Activated gamma-delta T cell (primary cell): ENCODE data around the gene TSPAN16.

Source experiments
- DNase-seq: peaks from one replicate; lab custom pipeline; 2025; lab: John Stamatoyannopoulos, UW

The TSPAN16 gene

GRCh38 chr19:11268783-11269267 is 27.1 kb upstream of the TSPAN16 start:
- DNase-seq: no peak

- no peak for DNase-seq
These were observed 26.6 kb upstream of the TSPAN16 start for GRCh38 chr19:11269408-11269807.

- no peak for DNase-seq
These were observed 22.7 kb upstream of the TSPAN16 start for GRCh38 chr19:11273296-11273695.

- no peak for DNase-seq
These were observed 22.0 kb upstream of the TSPAN16 start for GRCh38 chr19:11273989-11274388.

- DNase-seq: no peak
These were observed 21.4 kb upstream of the TSPAN16 start for GRCh38 chr19:11274533-11275086.

GRCh38 chr19:11278670-11279069 is 17.3 kb upstream of the TSPAN16 start:
- no peak for DNase-seq

- no peak for DNase-seq
These were observed 16.3 kb upstream of the TSPAN16 start for GRCh38 chr19:11279505-11280236.

- no peak for DNase-seq
These were observed 14.5 kb upstream of the TSPAN16 start for GRCh38 chr19:11281356-11282049.

- no peak for DNase-seq
These were observed 11.4 kb upstream of the TSPAN16 start for GRCh38 chr19:11284515-11284914.

- no peak for DNase-seq
These were observed 9.5 kb upstream of the TSPAN16 start for GRCh38 chr19:11286312-11286974.

- DNase-seq: no peak
These were observed 7.6 kb upstream of the TSPAN16 start for GRCh38 chr19:11288349-11288748.

- no peak for DNase-seq
These were observed 5.7 kb upstream of the TSPAN16 start for GRCh38 chr19:11290256-11290655.

GRCh38 chr19:11291415-11291814 is 4.5 kb upstream of the TSPAN16 start:
- no peak for DNase-seq

GRCh38 chr19:11291991-11292390 is 4.0 kb upstream of the TSPAN16 start:
- DNase-seq: no peak

- peak; percentile 59 for DNase-seq
These were observed 2.2 kb upstream of the TSPAN16 start for GRCh38 chr19:11293433-11294389.

- DNase-seq: no peak
These were observed 780 bp upstream of the TSPAN16 start for GRCh38 chr19:11295180-11295579.

- no peak for DNase-seq
These were observed 304 bp downstream of the TSPAN16 start for GRCh38 chr19:11296264-11296663.

- no peak for DNase-seq
These were observed 4.2 kb downstream of the TSPAN16 start for GRCh38 chr19:11299946-11300810.

- no peak for DNase-seq
These were observed 4.8 kb downstream of the TSPAN16 start for GRCh38 chr19:11300811-11301120.

GRCh38 chr19:11304936-11305335 is 9.0 kb downstream of the TSPAN16 start:
- DNase-seq: no peak

- no peak for DNase-seq
These were observed 10.4 kb downstream of the TSPAN16 start for GRCh38 chr19:11306337-11306736.
